ENCODE measurements around the gene NEU3.

NEU3 gene

GRCh38 chr11:75063741-75064314 lies 75.1 kb downstream of the NEU3 start:
- no peak for DNase-seq (ENCODE audit: low spot score)

GRCh38 chr11:75066061-75066460 lies 77.3 kb downstream of the NEU3 start:
- no peak for DNase-seq (ENCODE audit: low spot score)
